ENCODE data around the gene TUBA3D.
"Not testable (repeated sequence)": the region's sequence is repeated elsewhere in the genome, so short reads cannot be mapped to it uniquely, and the experiment has no call there.

Gene TUBA3D

GRCh38 chr2:131521961-131522781 lies 46.3 kb downstream of the TUBA3D start:
- H3K27me3 Mint-ChIP-seq (ENCODE audit: low read depth) = no peaks in the 10 kb centered on the region
- peaks cover 4% of the 10 kb centered on the region for H3K36me3 Mint-ChIP-seq (ENCODE audit: low read depth)
- no peak for TF ChIP-seq CTCF (IDR thresholded peaks at IDR 0.05; ENCODE audit: unreplicated experiment in 3 of 3)
- H3K27ac Mint-ChIP-seq = no peak overlapping the region
- H3K4me3 Mint-ChIP-seq = no peak overlapping the region
- no peaks in the 10 kb centered on the region for H3K4me1 Mint-ChIP-seq
- H3K9me3 Mint-ChIP-seq = no peaks in the 10 kb centered on the region

DNA sequence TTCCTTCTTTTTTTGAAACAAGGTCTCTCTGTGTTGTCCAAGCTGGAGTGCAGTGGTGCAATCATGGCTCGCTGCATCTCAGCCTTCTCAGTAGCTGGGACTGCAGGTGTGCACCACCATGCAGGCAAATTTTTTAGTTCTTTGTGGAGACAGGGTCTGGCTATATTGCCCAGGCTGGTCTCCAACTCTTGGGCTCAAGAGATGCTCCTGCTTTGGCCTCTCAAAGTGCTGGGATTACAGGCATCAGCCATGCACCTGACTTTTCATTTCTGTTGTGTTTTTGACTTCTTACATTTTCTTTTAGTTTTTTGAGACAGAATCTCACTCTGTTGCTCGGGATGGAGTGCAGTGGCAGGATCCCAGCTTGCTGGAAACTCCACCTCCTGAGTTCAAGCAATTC lies 49.3 kb downstream of the TUBA3D start:
- H3K27me3 Mint-ChIP-seq (ENCODE audit: low read depth); H3K4me3 Mint-ChIP-seq; H3K36me3 Mint-ChIP-seq (ENCODE audit: low read depth); H3K4me1 Mint-ChIP-seq; H3K9me3 Mint-ChIP-seq; H3K27ac Mint-ChIP-seq: not testable (repeated sequence)

DNA sequence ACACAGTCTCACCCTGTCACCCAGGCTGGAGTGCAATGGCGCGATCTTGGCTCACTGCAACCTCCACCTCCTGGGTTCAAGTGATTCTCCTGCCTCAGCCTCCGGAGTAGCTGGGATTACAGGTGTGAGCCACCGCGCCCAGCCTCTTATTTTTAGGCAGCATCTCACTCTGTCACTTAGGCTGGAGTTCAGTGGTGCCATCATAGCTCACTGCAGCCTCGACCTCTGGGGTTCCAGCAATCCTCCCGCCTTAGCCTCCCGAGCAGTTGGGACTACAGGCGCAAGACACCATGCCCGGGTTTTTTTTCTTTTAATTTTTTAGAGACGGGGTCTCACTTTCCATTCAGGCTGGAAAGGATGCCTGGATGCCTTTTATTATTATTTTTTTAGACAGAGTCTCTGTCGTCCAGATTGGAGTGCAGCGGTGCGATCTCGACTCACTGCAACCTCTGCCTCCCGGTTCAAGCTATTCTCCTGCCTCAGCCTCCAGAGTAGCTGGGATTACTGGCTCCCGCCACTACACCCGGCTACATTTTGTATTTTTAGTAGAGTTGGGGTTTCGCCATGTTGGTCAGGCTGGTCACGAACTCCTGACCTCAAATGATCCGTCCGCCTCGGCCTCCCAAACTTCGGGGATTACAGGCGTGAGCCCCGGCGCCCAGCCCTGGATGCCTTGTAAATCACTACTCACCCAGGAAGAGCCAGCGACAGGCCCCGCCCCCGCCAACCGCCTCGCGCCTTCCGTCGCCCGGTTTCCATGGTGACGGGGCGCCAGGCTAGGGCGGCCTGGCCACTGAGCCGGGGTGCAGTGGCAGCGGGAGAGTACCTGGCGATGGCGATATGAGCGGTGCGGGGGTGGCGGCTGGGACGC lies 51.4 kb downstream of the TUBA3D start, which contains the start of gene CCDC74A:
Gene CCDC74A, plus strand, starts transcription at position 758 of the 871 bp plus-strand sequence. Its CDS starts 83 bp downstream, at position 841.
- H3K27me3 Mint-ChIP-seq (ENCODE audit: low read depth); H3K36me3 Mint-ChIP-seq (ENCODE audit: low read depth); H3K9me3 Mint-ChIP-seq; H3K4me1 Mint-ChIP-seq: not testable (repeated sequence)
- Mint-ChIP-seq H3K27ac (peak within 1 kb of the TSS in 2 of 3 experiments; percentile 46 to 71), H3K4me3 (peak within 1 kb of the TSS; percentile 87 to 90 (median 88))

DNA sequence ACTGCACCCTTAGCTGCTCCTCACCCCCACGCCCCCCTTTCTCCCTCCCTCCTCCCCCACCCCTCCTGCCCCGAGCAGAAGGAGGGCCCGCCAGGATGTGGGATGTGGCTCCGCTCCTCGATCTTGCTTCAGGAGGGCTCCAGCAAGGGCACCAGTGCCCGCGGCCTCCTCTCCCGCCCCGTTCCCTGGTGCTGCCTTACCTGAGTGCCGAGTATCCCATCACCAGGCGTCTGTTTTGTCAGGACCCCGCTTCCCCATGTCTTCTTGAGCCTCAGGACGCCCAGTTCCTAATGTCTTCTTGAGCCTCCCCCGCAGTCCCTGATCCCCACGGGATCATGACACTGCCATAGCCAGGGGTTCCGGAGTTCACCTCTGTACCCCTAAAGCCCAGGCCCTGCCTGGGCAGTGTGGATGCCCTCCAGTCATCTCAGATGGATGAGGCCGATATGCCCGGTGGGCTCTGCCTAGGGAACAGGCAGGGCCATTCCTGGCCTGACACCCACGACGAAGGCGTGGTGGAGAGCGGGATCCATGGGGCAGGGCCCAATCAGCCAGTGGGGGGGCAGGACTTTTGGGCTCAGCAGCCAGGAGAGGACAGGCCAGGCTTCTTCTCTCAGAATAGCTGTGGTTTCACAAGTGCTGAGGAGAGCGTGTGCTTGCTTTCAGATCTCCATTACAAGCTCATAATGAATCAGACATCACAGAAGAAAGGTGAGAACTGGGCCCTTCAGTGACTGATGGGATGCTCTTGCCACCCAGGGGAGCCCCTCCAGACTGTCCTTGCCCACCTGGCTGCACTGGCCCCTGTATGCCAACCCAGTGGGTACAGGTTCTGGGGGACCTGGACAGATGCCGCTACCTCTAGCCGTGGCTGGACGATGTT lies 53.3 kb downstream of the TUBA3D start:
- H3K4me3 Mint-ChIP-seq = peak overlapping the region; percentile 75 to 80 (median 80)
- H3K27me3 Mint-ChIP-seq (ENCODE audit: low read depth); H3K4me1 Mint-ChIP-seq; H3K27ac Mint-ChIP-seq; H3K9me3 Mint-ChIP-seq; H3K36me3 Mint-ChIP-seq (ENCODE audit: low read depth): not testable (repeated sequence)

DNA sequence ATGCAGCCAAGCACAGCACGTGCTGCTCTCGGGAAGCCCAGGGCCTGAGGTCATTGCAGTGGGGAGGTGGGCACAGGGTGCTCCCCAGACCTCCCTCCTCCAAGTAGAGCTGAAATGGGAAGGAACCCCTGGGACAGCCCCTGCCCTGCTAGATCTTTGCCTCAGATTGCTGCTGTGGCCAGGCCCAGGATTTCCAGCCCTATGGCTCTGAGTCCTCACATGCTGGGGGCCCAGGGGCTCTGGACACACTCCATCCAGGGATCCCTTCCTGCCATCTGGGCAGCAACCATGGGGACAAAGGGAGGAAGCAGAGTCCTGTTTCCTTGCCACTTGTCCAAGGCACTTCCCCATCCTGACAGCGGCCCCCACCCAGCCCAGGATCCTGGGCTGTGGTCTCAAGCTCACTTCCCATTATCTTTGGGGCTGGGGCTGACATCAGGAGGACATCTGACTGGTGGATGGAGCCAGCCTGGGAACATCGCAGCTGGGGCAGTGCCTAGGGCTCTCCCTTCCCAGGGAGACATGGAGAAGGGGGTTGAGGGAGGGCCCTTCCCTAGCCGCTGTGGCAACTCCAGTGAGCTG lies 54.0 kb downstream of the TUBA3D start:
- not testable (repeated sequence) for H3K27me3 Mint-ChIP-seq (ENCODE audit: low read depth); H3K9me3 Mint-ChIP-seq; H3K27ac Mint-ChIP-seq; H3K36me3 Mint-ChIP-seq (ENCODE audit: low read depth); H3K4me1 Mint-ChIP-seq
- H3K4me3 Mint-ChIP-seq = peak overlapping the region in 2 of 3 experiments; percentile 75 to 80

GRCh38 chr2:131530626-131531344 lies 54.9 kb downstream of the TUBA3D start:
- not testable (repeated sequence) for H3K36me3 Mint-ChIP-seq (ENCODE audit: low read depth); H3K4me1 Mint-ChIP-seq; H3K9me3 Mint-ChIP-seq; H3K27me3 Mint-ChIP-seq (ENCODE audit: low read depth); H3K4me3 Mint-ChIP-seq; H3K27ac Mint-ChIP-seq

DNA sequence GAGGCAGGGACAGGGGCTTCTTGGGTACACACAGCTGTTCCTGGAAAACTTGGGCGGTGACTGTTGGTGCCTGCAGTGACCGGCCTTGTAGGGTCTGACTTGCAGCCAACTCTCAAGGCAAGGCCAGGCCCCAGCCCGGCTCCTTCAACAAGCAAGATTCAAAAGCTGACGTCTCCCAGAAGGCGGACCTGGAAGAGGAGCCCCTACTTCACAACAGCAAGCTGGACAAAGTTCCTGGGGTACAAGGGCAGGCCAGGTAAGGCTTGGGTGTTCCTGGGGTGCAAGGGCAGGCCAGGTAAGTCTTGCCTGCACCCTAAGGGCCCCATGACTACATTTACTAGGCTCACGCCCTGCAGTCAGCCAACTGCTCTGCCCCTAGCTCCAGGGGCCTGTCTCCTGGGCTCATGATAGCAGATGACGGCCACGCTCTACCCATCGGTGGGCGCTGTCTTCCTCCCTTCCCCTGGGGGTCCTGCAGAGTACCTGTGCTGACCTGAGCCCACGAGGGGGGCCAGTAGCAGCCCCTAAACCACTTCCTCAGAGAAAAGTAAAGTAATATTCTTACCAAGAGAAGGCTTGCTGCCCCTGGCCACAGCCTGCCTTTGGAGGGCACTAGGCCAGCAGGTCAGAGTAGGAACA lies 55.7 kb downstream of the TUBA3D start:
- H3K27me3 Mint-ChIP-seq (ENCODE audit: low read depth); H3K4me3 Mint-ChIP-seq; H3K36me3 Mint-ChIP-seq (ENCODE audit: low read depth); H3K27ac Mint-ChIP-seq; H3K4me1 Mint-ChIP-seq; H3K9me3 Mint-ChIP-seq: not testable (repeated sequence)
